DND-41 (cell line): ENCODE results near the gene NPC1.

Source experiments
- CTCF ChIP-seq: IDR thresholded peaks from 2 replicates; pipeline ENCODE4 v1.5.1; 2012; ENCODE audit warnings: borderline replicate concordance, low read length, moderate library complexity, mild to moderate bottlenecking; ENCODE audit not compliant: poor library complexity, severe bottlenecking; ENCODE audit errors: extremely low read depth
- EZH2 ChIP-seq: IDR thresholded peaks from 3 replicates; pipeline ENCODE4 v1.6.1; 2012; ENCODE audit warnings: borderline replicate concordance, low read depth, mild to moderate bottlenecking, moderate library complexity, low read length, inconsistent platforms; ENCODE audit not compliant: severe bottlenecking

- TF ChIP-seq CTCF (no peak), EZH2 (no peak)
Measured at GRCh38 chr18:23547846-23548245, 38.5 kb downstream of the NPC1 start.
